GM12892 (cell line): ENCODE results near the gene DCLRE1B.

Experiments used
- POLR2AphosphoS5 ChIP-seq: IDR thresholded peaks from 2 replicates; pipeline ENCODE4 v1.6.1; 2011; ENCODE audit warnings: low read depth, low read length, control low read depth
- TAF1 ChIP-seq: IDR thresholded peaks from 2 replicates; pipeline ENCODE4 v1.6.1; 2011; ENCODE audit warnings: low read depth, mild to moderate bottlenecking, control low read depth, low read length, borderline replicate concordance

GRCh38 chr1:113913887-113914664, 8.9 kb downstream of the DCLRE1B start:
- TF ChIP-seq POLR2AphosphoS5 (no peak), TAF1 (no peak)
